GM18861 (cell line): ENCODE data around the gene PCMT1.
"Not testable (repeated sequence)": the region's sequence is repeated elsewhere in the genome, so short reads cannot be mapped to it uniquely, and the experiment has no call there.

ENCODE experiments used
- ATAC-seq: cut with Tn5 transposase; IDR thresholded peaks from one replicate; pipeline ENCODE4 v1.9.1; 2021; ENCODE audit not compliant: unreplicated experiment

Gene PCMT1

GRCh38 chr6:149813351-149813750 is 63.8 kb downstream of the PCMT1 start:
- no peak for ATAC-seq

GRCh38 chr6:149815788-149816187 is 66.2 kb downstream of the PCMT1 start:
- no peak for ATAC-seq

GRCh38 chr6:149820506-149820905 is 71.0 kb downstream of the PCMT1 start:
- ATAC-seq = no peak

GRCh38 chr6:149821492-149821891 is 72.0 kb downstream of the PCMT1 start:
- no peak for ATAC-seq

- ATAC-seq = no peak
Measured at GRCh38 chr6:149823013-149823412, 73.5 kb downstream of the PCMT1 start.

GRCh38 chr6:149825292-149825691 is 75.8 kb downstream of the PCMT1 start:
- no peak for ATAC-seq

GRCh38 chr6:149830731-149831307 is 81.3 kb downstream of the PCMT1 start:
- ATAC-seq = no peak

- ATAC-seq = no peak
Measured at GRCh38 chr6:149831308-149831820, 81.8 kb downstream of the PCMT1 start.

GRCh38 chr6:149833651-149834050 is 84.1 kb downstream of the PCMT1 start:
- ATAC-seq = no peak

GRCh38 chr6:149834513-149835481 is 85.3 kb downstream of the PCMT1 start:
- no peak for ATAC-seq

- ATAC-seq = no peak
Measured at GRCh38 chr6:149840345-149841075, 91.0 kb downstream of the PCMT1 start.

GRCh38 chr6:149842331-149842730 is 92.8 kb downstream of the PCMT1 start:
- ATAC-seq = no peak

- no peak for ATAC-seq
Measured at GRCh38 chr6:149843051-149843633, 93.6 kb downstream of the PCMT1 start.

GRCh38 chr6:149844036-149844435 is 94.5 kb downstream of the PCMT1 start:
- not testable (repeated sequence) for ATAC-seq

GRCh38 chr6:149844480-149844879 is 94.9 kb downstream of the PCMT1 start:
- no peak for ATAC-seq

GRCh38 chr6:149845549-149845948 is 96.0 kb downstream of the PCMT1 start:
- ATAC-seq = no peak

GRCh38 chr6:149846321-149846720 is 96.8 kb downstream of the PCMT1 start:
- no peak for ATAC-seq

- no peak for ATAC-seq
Measured at GRCh38 chr6:149847939-149848267, 98.4 kb downstream of the PCMT1 start.

- not testable (repeated sequence) for ATAC-seq
Measured at GRCh38 chr6:149848343-149848742, 98.8 kb downstream of the PCMT1 start.

- no peak for ATAC-seq
Measured at GRCh38 chr6:149851461-149852110, 102.0 kb downstream of the PCMT1 start.

- ATAC-seq = peak; percentile 62
Measured at GRCh38 chr6:149852180-149852579, 102.6 kb downstream of the PCMT1 start.
